ENCODE data around the gene PRIMA1. TPM values are rescaled to one million over a fixed set of nuclear protein-coding genes. Genes with fewer than 3 reads are reported as not detected.

The PRIMA1 gene
- total RNA-seq, 2 donors from 2014 or later = 1.8 to 5.3 TPM

GRCh38 chr14:93719256-93719655 lies 69.0 kb downstream of the PRIMA1 start:
- DNase-seq (no peak), ATAC-seq (no peak)
- intact Hi-C loops (cut with DNase I, micrococcal nuclease) = no loop called here

DNA sequence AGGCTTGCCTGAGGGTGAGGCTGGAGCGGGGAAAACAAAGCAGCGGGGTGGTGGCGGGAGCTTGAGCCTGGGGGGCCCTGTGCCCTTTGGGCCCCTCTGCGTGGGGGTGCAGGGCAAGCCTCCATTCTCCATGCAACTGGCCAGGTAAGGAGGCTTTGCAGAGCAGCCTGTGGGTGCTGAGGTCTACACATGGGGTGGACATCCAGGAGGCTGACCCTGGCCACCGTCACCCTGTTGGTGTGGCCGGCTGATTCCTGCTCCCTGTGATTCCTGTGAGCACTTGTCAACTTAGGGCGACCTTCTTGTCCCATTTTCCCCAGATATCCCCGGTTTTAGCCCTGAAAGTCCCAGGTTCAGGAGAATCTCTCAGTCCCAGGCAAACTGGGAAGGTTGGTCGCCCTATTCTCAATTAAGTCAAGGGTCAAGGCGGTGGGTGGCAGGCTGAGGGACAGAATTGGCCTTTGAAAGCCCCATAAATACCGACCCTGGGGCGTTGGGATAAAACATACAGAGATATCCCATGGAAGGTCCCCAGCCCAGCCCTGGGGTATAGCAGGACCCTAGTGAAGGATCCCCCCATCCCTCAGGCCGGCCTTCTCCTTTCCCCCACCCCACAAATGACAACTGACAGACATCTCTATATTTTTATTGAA lies 70.5 kb downstream of the PRIMA1 start:
- DNase-seq = no peak
- ATAC-seq = no peak
- intact Hi-C loops (cut with DNase I, micrococcal nuclease) = no loop called here

DNA sequence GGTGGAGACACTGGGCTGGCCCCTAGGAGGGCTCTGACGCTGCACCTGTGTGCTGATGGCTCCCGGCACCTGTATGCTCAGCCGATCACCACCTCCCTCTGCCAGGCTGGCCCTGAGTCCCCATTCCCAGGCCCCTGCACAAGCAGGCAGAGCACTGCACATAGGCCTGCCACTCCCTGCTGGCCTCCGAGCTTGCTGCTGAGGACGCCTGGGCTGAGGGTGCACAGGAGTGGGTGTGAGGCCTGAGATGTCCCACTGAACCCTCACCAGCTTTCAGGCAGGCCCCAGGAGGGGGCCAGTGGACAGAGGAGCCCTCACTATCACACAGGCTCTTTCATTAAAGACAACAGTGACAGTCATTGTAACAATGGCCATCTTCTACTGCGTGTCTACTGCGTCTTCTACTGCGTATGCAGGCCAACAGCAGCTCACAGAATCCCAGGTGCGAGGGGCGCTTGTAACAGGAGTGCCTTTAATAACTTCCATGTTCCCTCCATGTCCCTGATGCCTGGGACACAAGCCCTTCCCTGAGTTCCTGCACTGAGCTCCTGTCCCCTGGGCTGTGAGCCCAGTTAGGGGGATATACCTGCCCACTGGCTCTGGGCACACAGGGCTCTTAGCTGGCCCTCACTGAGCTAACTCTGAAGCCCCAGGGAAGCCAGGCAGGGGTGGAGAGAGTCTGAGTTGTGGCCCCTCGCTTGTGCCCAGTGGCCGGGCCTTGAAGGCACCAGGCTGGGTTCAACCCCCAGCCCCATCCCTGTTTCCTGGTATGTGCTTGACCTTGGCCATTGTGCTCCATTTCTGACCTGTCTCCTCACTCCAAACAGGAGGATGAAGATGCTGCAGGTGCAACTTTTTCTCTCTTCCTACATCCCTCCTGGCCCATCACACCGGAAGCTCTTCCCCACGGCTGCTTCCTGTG lies 71.3 kb downstream of the PRIMA1 start:
- ATAC-seq (no peak), DNase-seq (no peak)
- intact Hi-C loops (cut with DNase I, micrococcal nuclease) = no loop called here

DNA sequence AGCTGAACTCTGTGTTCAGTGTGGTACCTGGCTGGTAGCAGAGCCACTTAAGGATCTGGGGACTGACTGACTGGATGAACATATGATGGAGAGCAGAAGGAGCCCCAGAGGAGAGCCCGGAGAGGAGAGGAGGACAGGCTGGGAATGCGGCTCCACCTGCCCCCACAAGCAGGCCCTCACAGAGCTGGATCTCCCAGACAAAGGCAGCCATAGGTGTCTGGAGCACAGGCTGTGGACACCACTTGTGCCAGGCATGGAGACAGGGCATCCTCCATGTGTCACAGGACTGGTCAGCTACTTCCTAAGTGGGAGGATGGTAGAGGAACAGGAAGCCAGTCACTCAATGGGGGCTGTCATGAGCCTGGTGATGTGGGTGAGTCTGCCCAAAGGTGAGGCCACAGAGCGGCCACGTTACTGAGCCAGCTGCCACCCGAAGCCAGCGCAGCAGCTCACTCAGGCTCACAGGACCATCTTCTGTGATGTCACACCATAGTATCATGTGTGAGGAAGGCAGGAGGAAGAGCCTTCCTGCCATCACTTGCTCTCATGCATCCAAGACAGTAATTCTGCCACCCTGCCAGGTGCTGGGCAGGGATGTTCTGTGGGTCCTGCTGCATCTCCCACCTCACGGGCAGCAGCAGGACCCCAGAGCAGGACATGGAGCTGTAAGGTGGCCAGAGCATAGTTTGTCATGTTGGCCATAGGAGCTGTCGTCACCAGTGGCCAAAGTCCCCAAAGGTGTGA lies 72.1 kb downstream of the PRIMA1 start:
- ATAC-seq (no peak), DNase-seq (no peak)
- intact Hi-C loops (cut with DNase I, micrococcal nuclease) = no loop called here

GRCh38 chr14:93715279-93715927 lies 72.9 kb downstream of the PRIMA1 start:
- intact Hi-C loops (cut with DNase I, micrococcal nuclease) = no loop called here
- ATAC-seq (no peak), DNase-seq (no peak)

GRCh38 chr14:93714605-93715004 lies 73.7 kb downstream of the PRIMA1 start:
- ATAC-seq (no peak), DNase-seq (no peak)
- intact Hi-C loops (cut with DNase I, micrococcal nuclease) = no loop called here

- DNase-seq (no peak), ATAC-seq (no peak)
- intact Hi-C loops (cut with DNase I, micrococcal nuclease) = no loop called here
These were observed 74.4 kb downstream of the PRIMA1 start for GRCh38 chr14:93713726-93714405.

DNA sequence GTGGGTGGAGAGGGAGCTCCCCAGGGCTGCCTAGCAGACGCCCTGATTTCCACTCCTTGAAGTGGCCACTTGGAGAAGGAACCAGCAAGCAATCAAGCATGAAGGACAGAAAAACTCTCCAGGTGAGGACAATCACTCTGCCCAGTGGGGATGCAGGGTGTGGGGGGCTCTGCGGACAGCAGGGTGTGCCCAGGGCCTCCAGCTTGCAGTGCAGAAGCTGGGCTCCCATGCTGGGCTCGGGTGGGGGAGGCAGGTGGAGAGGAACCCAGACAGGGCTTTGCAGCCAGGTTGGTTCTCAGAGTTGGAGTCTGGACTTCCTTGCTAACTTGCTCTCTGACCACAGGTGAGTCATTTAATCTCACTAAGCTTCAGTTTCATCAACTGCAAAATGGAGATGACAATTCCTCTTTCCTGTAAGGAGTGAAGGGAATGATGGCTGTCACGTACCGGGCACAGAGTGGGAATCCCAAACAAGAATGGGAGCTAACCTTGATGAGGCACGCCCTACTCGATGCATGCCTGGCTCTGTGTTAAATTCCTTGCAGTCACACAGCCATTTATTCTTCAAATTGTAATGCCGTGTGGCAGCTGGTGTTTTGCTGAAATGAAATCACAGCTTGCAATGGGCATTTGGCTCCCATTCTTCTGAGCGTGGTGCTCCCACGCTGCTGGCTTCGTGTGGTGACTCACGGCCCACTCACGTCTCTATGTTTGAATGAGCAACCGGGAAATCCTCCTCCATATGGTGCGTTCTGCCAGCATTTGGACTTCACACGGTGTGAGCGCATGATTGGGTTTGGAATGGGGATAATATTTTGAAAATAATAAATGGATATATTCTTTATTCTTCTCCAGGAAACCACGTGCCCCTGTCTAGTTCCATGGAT lies 75.2 kb downstream of the PRIMA1 start:
- DNase-seq = no peak
- intact Hi-C loops (cut with DNase I, micrococcal nuclease) = no loop called here
- ATAC-seq = no peak

- DNase-seq (no peak), ATAC-seq (no peak)
- intact Hi-C loops (cut with DNase I, micrococcal nuclease) = no loop called here
These were observed 76.0 kb downstream of the PRIMA1 start for GRCh38 chr14:93712079-93712837.

- no peak for DNase-seq
- intact Hi-C loops (cut with DNase I, micrococcal nuclease) = no loop called here
- ATAC-seq = no peak
These were observed 79.0 kb downstream of the PRIMA1 start for GRCh38 chr14:93709249-93709648.

DNA sequence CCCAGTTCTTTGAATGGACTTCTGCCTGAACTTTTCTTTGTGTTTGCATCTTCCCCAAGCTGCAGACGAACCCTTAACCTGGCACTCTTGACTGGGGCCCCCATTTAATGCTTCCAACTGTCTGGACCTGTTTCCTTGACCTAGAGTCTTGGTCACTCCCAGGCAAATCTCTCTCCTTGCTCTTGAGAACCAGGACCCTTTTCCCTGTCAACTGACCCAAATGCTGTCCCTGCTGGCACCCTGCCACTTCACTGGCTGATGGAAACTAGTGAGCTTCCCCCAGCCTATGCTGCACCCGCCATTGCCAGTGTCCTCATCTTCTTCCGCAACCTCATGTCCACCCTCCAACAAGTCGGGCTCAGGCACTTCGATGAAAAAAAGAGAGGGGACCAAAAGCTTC lies 79.5 kb downstream of the PRIMA1 start:
- intact Hi-C loops (cut with DNase I, micrococcal nuclease) = no loop called here
- DNase-seq (no peak), ATAC-seq (no peak)

DNA sequence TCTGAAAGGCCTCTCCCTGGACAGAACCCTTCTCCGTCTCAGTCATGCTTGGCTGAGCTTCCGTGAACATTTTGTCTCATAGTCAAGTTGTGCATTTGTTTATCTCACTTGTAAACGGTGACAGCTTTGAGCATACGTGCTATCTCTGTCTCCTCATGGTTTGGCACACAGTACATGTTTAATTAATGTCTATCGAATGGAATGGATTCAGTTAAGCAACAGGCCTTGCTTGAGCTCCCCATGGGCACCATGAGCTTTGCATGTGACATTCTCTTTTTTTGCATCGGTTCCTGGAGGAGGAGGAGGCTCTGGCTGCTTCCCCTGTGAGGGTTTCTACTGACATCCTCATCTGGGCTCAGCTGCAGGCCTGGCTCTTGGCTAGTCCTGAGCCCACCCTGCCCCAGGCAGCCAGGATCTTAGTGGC lies 80.0 kb downstream of the PRIMA1 start:
- ATAC-seq = no peak
- intact Hi-C loops (cut with DNase I, micrococcal nuclease) = no loop called here
- DNase-seq = no peak

DNA sequence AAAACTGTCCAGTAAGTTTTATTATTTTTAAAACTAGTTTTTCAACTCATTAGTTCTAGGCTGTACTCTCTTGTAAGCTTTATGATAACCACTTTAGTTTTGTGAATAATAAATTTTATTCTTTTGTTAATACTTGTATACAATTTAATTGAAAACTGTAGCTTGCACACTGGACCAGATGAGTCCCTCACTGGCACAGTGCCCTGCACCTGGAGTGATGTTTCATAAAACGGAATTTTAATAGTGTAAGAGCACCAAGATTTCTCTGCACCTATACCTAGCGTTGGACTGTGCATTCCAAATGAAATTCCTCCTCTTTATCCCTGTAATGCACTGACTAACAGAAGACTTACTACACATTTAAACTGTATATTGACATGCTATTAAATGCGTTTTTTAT lies 80.8 kb downstream of the PRIMA1 start:
- intact Hi-C loops (cut with DNase I, micrococcal nuclease) = no loop called here
- no peak for ATAC-seq
- DNase-seq = no peak

GRCh38 chr14:93706360-93706955 lies 81.8 kb downstream of the PRIMA1 start:
- ATAC-seq = no peak
- no peak for DNase-seq
- intact Hi-C loops (cut with DNase I, micrococcal nuclease) = no loop called here

- no peak for DNase-seq
- no peak for ATAC-seq
- intact Hi-C loops (cut with DNase I, micrococcal nuclease) = no loop called here
These were observed 82.7 kb downstream of the PRIMA1 start for GRCh38 chr14:93705513-93706156.

DNA sequence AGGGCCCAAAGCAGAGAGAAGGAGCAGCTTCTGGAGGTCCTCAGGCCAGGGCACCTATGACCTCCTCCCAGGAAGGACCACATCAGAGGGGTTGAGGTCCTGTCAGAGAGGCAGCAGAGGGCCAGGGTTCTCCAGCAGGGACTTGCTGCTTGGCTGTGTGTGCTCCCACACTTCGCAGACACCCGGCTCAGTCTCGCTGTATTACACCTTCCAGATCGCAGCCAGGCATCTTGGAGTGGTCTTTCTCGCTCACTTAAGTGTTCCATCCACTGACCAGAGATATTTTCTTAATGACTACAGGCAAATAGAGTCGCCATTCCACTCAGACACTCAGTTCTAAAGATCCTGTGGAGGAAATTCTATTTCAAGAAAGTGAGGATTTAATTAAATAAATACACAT lies 84.3 kb downstream of the PRIMA1 start:
- ATAC-seq = no peak
- DNase-seq = no peak
- intact Hi-C loops (cut with DNase I, micrococcal nuclease) = no loop called here

All from left colon (tissue), 2 donors.